SK-N-SH treated with all-trans-retinoic acid at 6 μM for 48 hours (cell line): ENCODE measurements around the gene FAM241B.

Experiments used
- ATAC-seq: fragments of 200-7000 bp; cut with Tn5 transposase; 3 replicates; pipeline ENCODE4 v1.9.1; 2020; ENCODE audit warnings: mild to moderate bottlenecking, moderate library complexity
- ARNTL ChIP-seq: fragments of 450-650 bp; formaldehyde crosslinking; IDR thresholded peaks from 2 replicates; pipeline ENCODE4 v1.5.0; 2020; ENCODE audit warnings: low read depth, mild to moderate bottlenecking, moderate library complexity, borderline replicate concordance
- BACH2 ChIP-seq: fragments of 250-450 bp; sonication (Bioruptor Pico); IDR thresholded peaks from 2 replicates; pipeline ENCODE4 v1.9.0; 2021; ENCODE audit warnings: mild to moderate bottlenecking, borderline replicate concordance
- CREB5 ChIP-seq: fragments of 250-450 bp; sonication (Bioruptor Pico); IDR thresholded peaks from 2 replicates; pipeline ENCODE4 v1.5.1; 2020; ENCODE audit warnings: low read depth, mild to moderate bottlenecking, moderate library complexity
- CSDC2 ChIP-seq: fragments of 250-450 bp; sonication (Bioruptor Pico); IDR thresholded peaks from 2 replicates; pipeline ENCODE4 v1.5.0; 2020; ENCODE audit warnings: mild to moderate bottlenecking, moderate library complexity
- ESRRG ChIP-seq: fragments of 250-450 bp; sonication (Bioruptor Pico); IDR thresholded peaks from 2 replicates; pipeline ENCODE4 v1.6.1; 2021; ENCODE audit warnings: mild to moderate bottlenecking
- GLIS3 ChIP-seq: fragments of 250-450 bp; sonication (Bioruptor Pico); IDR thresholded peaks from 2 replicates; pipeline ENCODE4 v1.5.0; 2020; ENCODE audit warnings: mild to moderate bottlenecking, moderate library complexity
- ISL1 ChIP-seq: fragments of 250-450 bp; sonication (Bioruptor Pico); IDR thresholded peaks from 2 replicates; pipeline ENCODE4 v2.1.2; 2022; ENCODE audit warnings: mild to moderate bottlenecking, moderate library complexity
- OSR1 ChIP-seq: fragments of 250-450 bp; sonication (Bioruptor Pico); IDR thresholded peaks from 2 replicates; pipeline ENCODE4 v1.8.0; 2022; ENCODE audit warnings: moderate library complexity, mild to moderate bottlenecking, inconsistent platforms
- PATZ1 ChIP-seq: fragments of 250-450 bp; sonication (Bioruptor Pico); IDR thresholded peaks from 2 replicates; pipeline ENCODE4 v1.8.0; 2020; ENCODE audit warnings: mild to moderate bottlenecking, moderate library complexity, borderline replicate concordance
- PPARA ChIP-seq: fragments of 250-450 bp; sonication (Bioruptor Pico); IDR thresholded peaks from 2 replicates; pipeline ENCODE4 v1.5.0; 2020; ENCODE audit warnings: mild to moderate bottlenecking, borderline replicate concordance
- RARB ChIP-seq: fragments of 250-450 bp; sonication (Bioruptor Pico); IDR thresholded peaks from 2 replicates; pipeline ENCODE4 v1.8.0; 2021; ENCODE audit warnings: mild to moderate bottlenecking, moderate library complexity
- SNAI2 ChIP-seq: fragments of 250-450 bp; sonication (Bioruptor Pico); IDR thresholded peaks from 2 replicates; pipeline ENCODE4 v1.5.0; 2020; ENCODE audit warnings: mild to moderate bottlenecking, moderate library complexity
- TCF4 ChIP-seq: fragments of 250-450 bp; sonication (Bioruptor Pico); IDR thresholded peaks from 2 replicates; pipeline ENCODE4 v1.8.0; 2021; ENCODE audit warnings: mild to moderate bottlenecking, moderate library complexity, borderline replicate concordance
- TOX ChIP-seq: fragments of 250-450 bp; sonication (Bioruptor Pico); IDR thresholded peaks from 2 replicates; pipeline ENCODE4 v1.8.0; 2021; ENCODE audit warnings: mild to moderate bottlenecking, moderate library complexity, borderline replicate concordance
- ZC3H10 ChIP-seq: fragments of 250-450 bp; sonication (Bioruptor Pico); IDR thresholded peaks from 2 replicates; pipeline ENCODE4 v1.5.1; 2021; ENCODE audit warnings: mild to moderate bottlenecking, moderate library complexity
- ZFP3 ChIP-seq: fragments of 250-450 bp; sonication (Bioruptor Pico); IDR thresholded peaks from 2 replicates; pipeline ENCODE4 v1.5.0; 2020; ENCODE audit warnings: mild to moderate bottlenecking, moderate library complexity
- ZNF565 ChIP-seq: fragments of 450-650 bp; formaldehyde crosslinking; conservative IDR thresholded peaks from 2 replicates; pipeline ENCODE4 v1.5.0; 2020; ENCODE audit warnings: low read depth, mild to moderate bottlenecking, moderate library complexity
- ZNF8 ChIP-seq: fragments of 450-650 bp; formaldehyde crosslinking; IDR thresholded peaks from 2 replicates; pipeline ENCODE4 v1.5.0; 2020; ENCODE audit warnings: mild to moderate bottlenecking, moderate library complexity
- TF ChIP-seq, protein P1 (sequence below): fragments of 250-450 bp; sonication (Bioruptor Pico); IDR thresholded peaks from 2 replicates; pipeline ENCODE4 v1.5.1; 2021; ENCODE audit warnings: mild to moderate bottlenecking, moderate library complexity
- TF ChIP-seq, protein P2 (sequence below): fragments of 250-450 bp; sonication (Bioruptor Pico); IDR thresholded peaks from 2 replicates; pipeline ENCODE4 v1.5.0; 2020; ENCODE audit warnings: mild to moderate bottlenecking, moderate library complexity
- TF ChIP-seq, protein P3 (sequence below): fragments of 250-450 bp; sonication (Bioruptor Pico); IDR thresholded peaks from 2 replicates; pipeline ENCODE4 v1.8.0; 2021; ENCODE audit warnings: low read depth, mild to moderate bottlenecking, moderate library complexity, borderline replicate concordance

Gene FAM241B

GRCh38 chr10:69652111-69652856 is 22.2 kb downstream of the FAM241B start:
- no peak for ATAC-seq
- TF ChIP-seq OSR1 (no peak), PATZ1 (CRISPR knock-in tag) (no peak), RARB (CRISPR knock-in tag) (no peak), ARNTL (CRISPR knock-in tag) (no peak), ISL1 (CRISPR knock-in tag) (no peak), PPARA (CRISPR knock-in tag) (no peak), ZFP3 (CRISPR knock-in tag) (no peak), SNAI2 (CRISPR knock-in tag) (no peak), ZNF8 (CRISPR knock-in tag) (no peak), TCF4 (CRISPR knock-in tag) (no peak), TOX (CRISPR knock-in tag) (no peak), BACH2 (CRISPR knock-in tag) (no peak)
- TF ChIP-seq, protein P1, sequence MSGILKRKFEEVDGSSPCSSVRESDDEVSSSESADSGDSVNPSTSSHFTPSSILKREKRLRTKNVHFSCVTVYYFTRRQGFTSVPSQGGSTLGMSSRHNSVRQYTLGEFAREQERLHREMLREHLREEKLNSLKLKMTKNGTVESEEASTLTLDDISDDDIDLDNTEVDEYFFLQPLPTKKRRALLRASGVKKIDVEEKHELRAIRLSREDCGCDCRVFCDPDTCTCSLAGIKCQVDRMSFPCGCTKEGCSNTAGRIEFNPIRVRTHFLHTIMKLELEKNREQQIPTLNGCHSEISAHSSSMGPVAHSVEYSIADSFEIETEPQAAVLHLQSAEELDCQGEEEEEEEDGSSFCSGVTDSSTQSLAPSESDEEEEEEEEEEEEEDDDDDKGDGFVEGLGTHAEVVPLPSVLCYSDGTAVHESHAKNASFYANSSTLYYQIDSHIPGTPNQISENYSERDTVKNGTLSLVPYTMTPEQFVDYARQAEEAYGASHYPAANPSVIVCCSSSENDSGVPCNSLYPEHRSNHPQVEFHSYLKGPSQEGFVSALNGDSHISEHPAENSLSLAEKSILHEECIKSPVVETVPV (CRISPR knock-in tag): no peak
- TF ChIP-seq, protein P2, sequence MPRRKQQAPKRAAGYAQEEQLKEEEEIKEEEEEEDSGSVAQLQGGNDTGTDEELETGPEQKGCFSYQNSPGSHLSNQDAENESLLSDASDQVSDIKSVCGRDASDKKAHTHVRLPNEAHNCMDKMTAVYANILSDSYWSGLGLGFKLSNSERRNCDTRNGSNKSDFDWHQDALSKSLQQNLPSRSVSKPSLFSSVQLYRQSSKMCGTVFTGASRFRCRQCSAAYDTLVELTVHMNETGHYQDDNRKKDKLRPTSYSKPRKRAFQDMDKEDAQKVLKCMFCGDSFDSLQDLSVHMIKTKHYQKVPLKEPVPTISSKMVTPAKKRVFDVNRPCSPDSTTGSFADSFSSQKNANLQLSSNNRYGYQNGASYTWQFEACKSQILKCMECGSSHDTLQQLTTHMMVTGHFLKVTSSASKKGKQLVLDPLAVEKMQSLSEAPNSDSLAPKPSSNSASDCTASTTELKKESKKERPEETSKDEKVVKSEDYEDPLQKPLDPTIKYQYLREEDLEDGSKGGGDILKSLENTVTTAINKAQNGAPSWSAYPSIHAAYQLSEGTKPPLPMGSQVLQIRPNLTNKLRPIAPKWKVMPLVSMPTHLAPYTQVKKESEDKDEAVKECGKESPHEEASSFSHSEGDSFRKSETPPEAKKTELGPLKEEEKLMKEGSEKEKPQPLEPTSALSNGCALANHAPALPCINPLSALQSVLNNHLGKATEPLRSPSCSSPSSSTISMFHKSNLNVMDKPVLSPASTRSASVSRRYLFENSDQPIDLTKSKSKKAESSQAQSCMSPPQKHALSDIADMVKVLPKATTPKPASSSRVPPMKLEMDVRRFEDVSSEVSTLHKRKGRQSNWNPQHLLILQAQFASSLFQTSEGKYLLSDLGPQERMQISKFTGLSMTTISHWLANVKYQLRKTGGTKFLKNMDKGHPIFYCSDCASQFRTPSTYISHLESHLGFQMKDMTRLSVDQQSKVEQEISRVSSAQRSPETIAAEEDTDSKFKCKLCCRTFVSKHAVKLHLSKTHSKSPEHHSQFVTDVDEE (CRISPR knock-in tag): no peak
- TF ChIP-seq, protein P3, sequence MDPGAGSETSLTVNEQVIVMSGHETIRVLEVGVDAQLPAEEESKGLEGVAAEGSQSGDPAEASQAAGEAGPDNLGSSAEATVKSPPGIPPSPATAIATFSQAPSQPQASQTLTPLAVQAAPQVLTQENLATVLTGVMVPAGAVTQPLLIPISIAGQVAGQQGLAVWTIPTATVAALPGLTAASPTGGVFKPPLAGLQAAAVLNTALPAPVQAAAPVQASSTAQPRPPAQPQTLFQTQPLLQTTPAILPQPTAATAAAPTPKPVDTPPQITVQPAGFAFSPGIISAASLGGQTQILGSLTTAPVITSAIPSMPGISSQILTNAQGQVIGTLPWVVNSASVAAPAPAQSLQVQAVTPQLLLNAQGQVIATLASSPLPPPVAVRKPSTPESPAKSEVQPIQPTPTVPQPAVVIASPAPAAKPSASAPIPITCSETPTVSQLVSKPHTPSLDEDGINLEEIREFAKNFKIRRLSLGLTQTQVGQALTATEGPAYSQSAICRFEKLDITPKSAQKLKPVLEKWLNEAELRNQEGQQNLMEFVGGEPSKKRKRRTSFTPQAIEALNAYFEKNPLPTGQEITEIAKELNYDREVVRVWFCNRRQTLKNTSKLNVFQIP (CRISPR knock-in tag): no peak

GRCh38 chr10:69652857-69653199 is 22.8 kb downstream of the FAM241B start:
- TF ChIP-seq CREB5 (CRISPR knock-in tag) (no peak), PATZ1 (CRISPR knock-in tag) (no peak), TOX (CRISPR knock-in tag) (no peak), OSR1 (no peak), ZFP3 (CRISPR knock-in tag) (no peak), BACH2 (CRISPR knock-in tag) (no peak), TCF4 (CRISPR knock-in tag) (no peak), PPARA (CRISPR knock-in tag) (no peak), ZNF565 (no peak), ZNF8 (CRISPR knock-in tag) (no peak), ISL1 (CRISPR knock-in tag) (no peak), GLIS3 (CRISPR knock-in tag) (no peak), CSDC2 (CRISPR knock-in tag) (no peak), ESRRG (CRISPR knock-in tag) (no peak), ZC3H10 (CRISPR knock-in tag) (no peak)
- TF ChIP-seq, protein P1 (CRISPR knock-in tag): no peak

More at GRCh38 chr10:69652857-69653199, 22.8 kb downstream of the FAM241B start:
- ATAC-seq: no peak
